Gastroesophageal sphincter (tissue), 4 donors: ENCODE data around the gene ADAMTSL2. TPM values are rescaled to one million over a fixed set of nuclear protein-coding genes. Genes with fewer than 3 reads are reported as not detected.

Experiments used
- ATAC-seq: fragments of 150-250 bp; one replicate; pipeline ENCODE4 v1.9.1; 2016; ENCODE audit warnings: mild to moderate bottlenecking, moderate library complexity
- H3K27ac ChIP-seq, 4 donors: fragments of 200-600 bp; sonication (generic) in 3 of 4; 1 replicate in 3 of 4; 2 replicates in 1 of 4; pipeline ENCODE4 v1.5.1; 2016 to 2019
- H3K27me3 ChIP-seq: fragments of 200-600 bp; sonication (generic); one replicate; pipeline ENCODE4 v1.5.1; 2019
- H3K36me3 ChIP-seq, 2 donors: fragments of 200-600 bp; sonication (generic); one replicate each; pipeline ENCODE4 v1.5.1; 2019; ENCODE audit warnings: control low read depth in 1 of 2
- H3K4me1 ChIP-seq, 3 donors: fragments of 200-600 bp; sonication (generic); 1 replicate in 2 of 3; 2 replicates in 1 of 3; pipeline ENCODE4 v1.5.1; 2016 to 2019; ENCODE audit warnings: control low read depth in 2 of 3
- H3K4me3 ChIP-seq, 2 donors: fragments of 200-600 bp; sonication (generic); one replicate each; pipeline ENCODE4 v1.5.1; 2019; ENCODE audit warnings: mild to moderate bottlenecking in 1 of 2, moderate library complexity in 1 of 2
- H3K9me3 ChIP-seq, 3 donors: fragments of 200-600 bp; sonication (generic); one replicate each; pipeline ENCODE4 v1.5.1; 2017 to 2019; ENCODE audit warnings: control low read depth in 2 of 3
- EP300 ChIP-seq: sonication (generic); formaldehyde crosslinking; IDR thresholded peaks from one replicate; pipeline ENCODE4 v1.6.1; 2017; ENCODE audit warnings: antibody characterized with exemption, mild to moderate bottlenecking
- POLR2A ChIP-seq, 2 donors: fragments of 450-650 bp; IDR thresholded peaks; one replicate each; pipeline ENCODE4 v1.6.1; 2017; ENCODE audit warnings: antibody characterized with exemption in 2 of 2, mild to moderate bottlenecking in 2 of 2, moderate library complexity in 1 of 2
- POLR2AphosphoS5 ChIP-seq: sonication (generic); formaldehyde crosslinking; IDR thresholded peaks from one replicate; pipeline ENCODE4 v1.6.1; 2017; ENCODE audit warnings: antibody characterized with exemption
- WGBS, 2 donors: methylation state at CpG; one replicate each; pipeline ENCODE4 v1.1.5; 2018; ENCODE audit warnings: low coverage in 1 of 2; 5-methylcytosine and 5-hydroxymethylcytosine counted together
- total RNA-seq, 4 donors: library from RNA; depleted of rRNA; stranded (reverse); fragments of >200 nt; gene quantifications; one replicate each; pipeline ENCODE4 v1.1.0, GENCODE V29; 2016
- TF ChIP-seq, protein P1 (sequence below), 4 experiments: fragments of 200-600 bp in 2 of 4; fragments of 450-650 bp in 2 of 4; sonication (generic) in 1 of 4; IDR thresholded peaks; one replicate each; pipeline ENCODE4 v1.5.1; 2017 to 2019; ENCODE audit warnings: antibody characterized with exemption in 4 of 4, mild to moderate bottlenecking in 2 of 4, moderate library complexity in 2 of 4

The ADAMTSL2 gene
- total RNA-seq, 4 donors from 2014 or later: 2.0 to 5.8 (median 3.1) TPM

DNA sequence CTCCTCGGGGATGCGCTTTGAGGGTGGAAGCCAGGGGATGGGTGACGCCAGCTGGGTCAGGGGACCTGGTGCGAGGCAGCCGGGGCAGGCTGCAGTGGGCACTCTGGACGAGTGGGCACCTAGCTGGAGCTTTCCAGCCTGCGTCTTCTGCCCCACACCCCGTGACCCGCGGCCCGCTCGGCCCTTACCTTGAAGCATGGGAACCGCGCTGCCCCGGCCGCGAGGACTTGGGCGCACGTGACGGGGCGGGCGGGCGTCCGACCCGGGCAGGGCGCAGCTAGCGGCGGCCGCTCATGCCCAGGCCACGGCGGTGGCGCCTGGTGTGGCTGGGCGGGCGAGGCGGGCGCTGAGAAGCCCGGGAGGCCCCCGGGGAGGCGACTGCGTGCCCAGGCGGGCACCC lies 74.4 kb downstream of the ADAMTSL2 start:
- H3K9me3 ChIP-seq: no peaks in the 10 kb centered on the region
- H3K27me3 ChIP-seq: peaks cover 100% of the 10 kb centered on the region
- no peaks in the 10 kb centered on the region for H3K36me3 ChIP-seq
- H3K4me1 ChIP-seq: peaks cover 0 to 9% (median 0%) of the 10 kb centered on the region in 3 donors
- TF ChIP-seq, protein P1, sequence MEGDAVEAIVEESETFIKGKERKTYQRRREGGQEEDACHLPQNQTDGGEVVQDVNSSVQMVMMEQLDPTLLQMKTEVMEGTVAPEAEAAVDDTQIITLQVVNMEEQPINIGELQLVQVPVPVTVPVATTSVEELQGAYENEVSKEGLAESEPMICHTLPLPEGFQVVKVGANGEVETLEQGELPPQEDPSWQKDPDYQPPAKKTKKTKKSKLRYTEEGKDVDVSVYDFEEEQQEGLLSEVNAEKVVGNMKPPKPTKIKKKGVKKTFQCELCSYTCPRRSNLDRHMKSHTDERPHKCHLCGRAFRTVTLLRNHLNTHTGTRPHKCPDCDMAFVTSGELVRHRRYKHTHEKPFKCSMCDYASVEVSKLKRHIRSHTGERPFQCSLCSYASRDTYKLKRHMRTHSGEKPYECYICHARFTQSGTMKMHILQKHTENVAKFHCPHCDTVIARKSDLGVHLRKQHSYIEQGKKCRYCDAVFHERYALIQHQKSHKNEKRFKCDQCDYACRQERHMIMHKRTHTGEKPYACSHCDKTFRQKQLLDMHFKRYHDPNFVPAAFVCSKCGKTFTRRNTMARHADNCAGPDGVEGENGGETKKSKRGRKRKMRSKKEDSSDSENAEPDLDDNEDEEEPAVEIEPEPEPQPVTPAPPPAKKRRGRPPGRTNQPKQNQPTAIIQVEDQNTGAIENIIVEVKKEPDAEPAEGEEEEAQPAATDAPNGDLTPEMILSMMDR (IDR thresholded peaks at IDR 0.05): no peak
- TF ChIP-seq EP300 (no peak), POLR2A (IDR thresholded peaks at IDR 0.05) (no peak), POLR2AphosphoS5 (no peak)
- no peak overlapping the region for H3K27ac ChIP-seq
- no CpG with 5 or more reads among the region's 41 CpGs for WGBS, 2 donors
- ATAC-seq: no peak
- H3K4me3 ChIP-seq: peak overlapping the region in 1 of 2 donors; percentile 24

DNA sequence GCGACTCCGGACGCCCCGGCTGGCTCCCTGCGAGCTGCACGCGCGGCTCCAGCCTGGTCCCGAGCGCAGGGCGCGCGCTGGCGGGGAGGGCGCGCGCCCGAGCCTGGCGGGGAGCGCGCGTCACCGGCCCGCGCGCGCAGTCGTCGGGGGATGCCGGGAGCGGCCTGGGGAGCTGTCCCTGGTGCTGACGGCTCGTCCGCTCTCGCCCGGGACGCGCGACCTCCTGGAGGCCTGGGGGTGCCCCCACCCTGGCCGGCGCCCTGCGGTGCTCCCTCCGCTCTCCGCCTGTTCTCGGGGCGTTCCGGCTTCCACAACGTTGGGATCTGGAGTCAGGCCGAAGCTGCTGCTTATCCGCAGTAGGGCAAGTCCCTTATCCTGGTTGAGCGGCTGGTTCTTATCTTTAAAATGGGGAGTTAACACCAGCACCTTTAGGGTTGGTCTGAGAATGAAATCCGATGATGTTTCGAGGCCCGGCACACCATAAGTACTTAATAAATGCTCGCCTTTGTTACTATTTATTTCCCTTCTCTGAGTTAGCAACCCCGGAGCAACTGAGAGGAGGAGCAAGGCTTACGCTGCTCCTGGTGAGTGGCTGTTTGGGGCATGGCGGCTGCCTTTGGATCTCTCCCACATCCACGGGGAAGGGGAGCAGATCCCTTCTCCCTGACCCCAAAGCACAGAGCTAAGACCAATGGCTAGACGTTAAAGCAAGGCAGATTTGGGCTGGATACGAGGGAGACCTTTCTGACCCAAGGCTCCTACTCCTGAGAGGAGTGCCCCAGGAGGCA lies 75.0 kb downstream of the ADAMTSL2 start, which contains the start of gene FAM163B:
Gene FAM163B (minus strand): TSS at position 79 of the 788 bp plus-strand sequence. CDS start 29,166 bp downstream, outside the sequence.
- TF ChIP-seq POLR2AphosphoS5: no peak
- no peak for TF ChIP-seq POLR2A (IDR thresholded peaks at IDR 0.05)
- TF ChIP-seq, protein P1 (IDR thresholded peaks at IDR 0.05): no peak
- no peak for TF ChIP-seq EP300
- Histone ChIP-seq H3K27me3 (peaks cover 100% of the 10 kb centered on the region), H3K36me3 (no peaks in the 10 kb centered on the region), H3K27ac (no peak within 1 kb of the TSS), H3K4me3 (peak within 1 kb of the TSS in 1 of 2 donors; percentile 24), H3K4me1 (peaks cover 0 to 9% (median 0%) of the 10 kb centered on the region in 3 donors), H3K9me3 (no peaks in the 10 kb centered on the region)
- WGBS, 2 donors: 13 to 51% methylated on average over 3 to 5 of the region's 61 CpGs
- ATAC-seq: peak; percentile 63

DNA sequence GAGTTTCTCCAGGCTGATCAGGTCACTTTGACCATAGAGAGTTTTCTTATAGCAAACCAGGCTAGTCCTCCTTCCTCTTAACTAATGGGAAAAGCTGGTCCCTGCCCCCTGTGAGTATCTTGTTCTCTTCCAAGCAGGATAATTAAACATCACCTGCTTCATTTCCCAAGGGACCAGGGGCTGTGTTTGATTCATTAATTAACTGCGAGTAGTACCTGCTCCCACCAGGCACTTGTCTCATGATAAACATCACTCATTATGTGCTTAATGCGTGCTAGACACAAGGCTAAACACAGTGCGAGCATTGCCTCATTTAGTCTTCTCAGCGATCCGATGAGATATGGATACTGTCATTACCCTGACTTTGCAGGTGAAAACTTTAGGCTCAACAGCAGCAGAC lies 76.3 kb downstream of the ADAMTSL2 start:
- H3K9me3 ChIP-seq: no peaks in the 10 kb centered on the region
- H3K4me1 ChIP-seq: peaks cover 0 to 9% (median 0%) of the 10 kb centered on the region in 3 donors
- TF ChIP-seq, protein P1 (IDR thresholded peaks at IDR 0.05): no peak
- no peak for ATAC-seq
- WGBS, 2 donors: 66 to 84% methylated on average over 2 to 5 of the region's 5 CpGs
- H3K27ac ChIP-seq: no peak overlapping the region
- H3K27me3 ChIP-seq: peaks cover 100% of the 10 kb centered on the region
- no peak overlapping the region for H3K4me3 ChIP-seq
- no peaks in the 10 kb centered on the region for H3K36me3 ChIP-seq

DNA sequence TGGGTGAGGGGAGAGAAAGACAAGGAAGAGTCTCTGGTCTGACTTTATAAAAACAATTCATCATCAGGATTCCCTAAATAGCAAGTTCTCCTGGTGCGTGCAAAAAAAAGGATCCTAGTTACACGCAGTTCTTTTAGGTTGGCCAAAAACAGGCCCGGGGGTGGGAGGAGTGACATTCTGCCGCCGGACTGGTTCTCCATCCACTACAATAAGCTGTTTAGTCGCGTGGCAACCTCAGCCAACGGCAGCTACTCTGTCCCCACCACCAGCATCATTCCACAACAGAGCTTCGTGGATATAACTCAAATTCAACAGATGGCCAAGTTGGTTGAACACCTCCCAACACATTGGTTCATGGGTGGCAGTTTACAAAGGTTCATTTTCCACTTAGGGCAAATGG lies 77.5 kb downstream of the ADAMTSL2 start:
- H3K27ac ChIP-seq: no peak overlapping the region
- H3K9me3 ChIP-seq: no peaks in the 10 kb centered on the region
- H3K36me3 ChIP-seq: no peaks in the 10 kb centered on the region
- peaks cover 0 to 9% (median 0%) of the 10 kb centered on the region in 3 donors for H3K4me1 ChIP-seq
- ATAC-seq: no peak
- H3K27me3 ChIP-seq: peaks cover 100% of the 10 kb centered on the region
- H3K4me3 ChIP-seq: no peak overlapping the region
- WGBS, 2 donors: 85 to 91% methylated on average over 6 to 9 of the region's 9 CpGs
- TF ChIP-seq, protein P1 (IDR thresholded peaks at IDR 0.05): no peak
- TF ChIP-seq EP300 (no peak), POLR2AphosphoS5 (no peak), POLR2A (IDR thresholded peaks at IDR 0.05) (no peak)

DNA sequence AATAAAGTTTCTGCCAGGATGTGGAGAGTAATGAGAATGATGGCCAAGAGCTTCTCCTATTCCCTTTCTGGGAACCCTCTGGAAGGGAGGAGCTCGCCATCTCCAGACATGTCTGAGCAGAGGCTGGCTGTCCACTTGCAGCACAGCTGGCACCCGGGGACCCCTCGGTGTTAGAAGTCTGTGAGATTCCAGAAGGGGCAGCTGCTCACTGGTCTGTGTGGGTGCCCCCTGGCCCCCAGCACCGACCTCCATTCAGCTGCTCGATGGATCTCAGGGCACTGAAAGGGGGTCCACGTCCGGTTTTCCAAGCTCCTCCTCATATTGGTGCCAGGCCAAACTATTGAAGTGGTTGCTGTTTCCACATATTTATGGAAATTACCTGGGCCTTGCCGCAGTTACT lies 78.3 kb downstream of the ADAMTSL2 start:
- no peak for TF ChIP-seq POLR2AphosphoS5
- Histone ChIP-seq H3K27ac (no peak overlapping the region), H3K9me3 (no peaks in the 10 kb centered on the region), H3K27me3 (peaks cover 100% of the 10 kb centered on the region), H3K4me1 (peaks cover 0 to 9% (median 0%) of the 10 kb centered on the region in 3 donors), H3K4me3 (no peak overlapping the region), H3K36me3 (no peaks in the 10 kb centered on the region)
- WGBS, 2 donors: 77 to 87% methylated on average over 2 to 6 of the region's 8 CpGs
- ATAC-seq: no peak
